Measurements from ENCODE around the gene TMEM183A. TPM values are rescaled to one million over a fixed set of nuclear protein-coding genes. Genes with fewer than 3 reads are reported as not detected.

Gene TMEM183A
- total and polyA plus RNA-seq, 2 experiments from 2014 or later: 55.1 to 128 TPM

DNA sequence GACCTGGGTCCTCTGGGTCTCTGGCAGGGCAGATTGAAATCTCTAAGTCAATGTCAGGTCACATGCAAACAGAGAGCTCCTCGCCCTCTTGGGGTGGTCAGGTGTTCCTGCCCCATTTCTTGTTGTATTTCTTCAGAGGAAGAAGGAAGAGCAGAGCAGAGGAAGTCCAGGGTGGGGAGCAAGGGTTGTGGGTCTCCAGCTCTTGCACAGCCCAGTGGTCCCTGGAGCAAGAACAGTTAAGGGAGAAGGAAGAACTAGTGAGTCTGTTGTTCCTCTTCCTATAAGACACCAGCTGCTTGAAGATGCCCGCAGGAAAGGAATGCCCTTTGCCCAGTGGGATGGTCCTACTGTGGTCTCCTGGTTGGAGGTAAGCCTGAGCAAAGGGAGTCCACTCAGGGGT lies 52.3 kb downstream of the TMEM183A start (continued):
- TF ChIP-seq, protein P1, sequence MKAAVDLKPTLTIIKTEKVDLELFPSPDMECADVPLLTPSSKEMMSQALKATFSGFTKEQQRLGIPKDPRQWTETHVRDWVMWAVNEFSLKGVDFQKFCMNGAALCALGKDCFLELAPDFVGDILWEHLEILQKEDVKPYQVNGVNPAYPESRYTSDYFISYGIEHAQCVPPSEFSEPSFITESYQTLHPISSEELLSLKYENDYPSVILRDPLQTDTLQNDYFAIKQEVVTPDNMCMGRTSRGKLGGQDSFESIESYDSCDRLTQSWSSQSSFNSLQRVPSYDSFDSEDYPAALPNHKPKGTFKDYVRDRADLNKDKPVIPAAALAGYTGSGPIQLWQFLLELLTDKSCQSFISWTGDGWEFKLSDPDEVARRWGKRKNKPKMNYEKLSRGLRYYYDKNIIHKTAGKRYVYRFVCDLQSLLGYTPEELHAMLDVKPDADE (IDR thresholded peaks at IDR 0.05): no peak
- TF ChIP-seq EZH2phosphoT487 (IDR thresholded peaks at IDR 0.05; ENCODE audit: unreplicated experiment) (no peak), NANOG (IDR thresholded peaks at IDR 0.05; ENCODE audit: borderline replicate concordance) (no peak)
- TF ChIP-seq, protein P2, sequence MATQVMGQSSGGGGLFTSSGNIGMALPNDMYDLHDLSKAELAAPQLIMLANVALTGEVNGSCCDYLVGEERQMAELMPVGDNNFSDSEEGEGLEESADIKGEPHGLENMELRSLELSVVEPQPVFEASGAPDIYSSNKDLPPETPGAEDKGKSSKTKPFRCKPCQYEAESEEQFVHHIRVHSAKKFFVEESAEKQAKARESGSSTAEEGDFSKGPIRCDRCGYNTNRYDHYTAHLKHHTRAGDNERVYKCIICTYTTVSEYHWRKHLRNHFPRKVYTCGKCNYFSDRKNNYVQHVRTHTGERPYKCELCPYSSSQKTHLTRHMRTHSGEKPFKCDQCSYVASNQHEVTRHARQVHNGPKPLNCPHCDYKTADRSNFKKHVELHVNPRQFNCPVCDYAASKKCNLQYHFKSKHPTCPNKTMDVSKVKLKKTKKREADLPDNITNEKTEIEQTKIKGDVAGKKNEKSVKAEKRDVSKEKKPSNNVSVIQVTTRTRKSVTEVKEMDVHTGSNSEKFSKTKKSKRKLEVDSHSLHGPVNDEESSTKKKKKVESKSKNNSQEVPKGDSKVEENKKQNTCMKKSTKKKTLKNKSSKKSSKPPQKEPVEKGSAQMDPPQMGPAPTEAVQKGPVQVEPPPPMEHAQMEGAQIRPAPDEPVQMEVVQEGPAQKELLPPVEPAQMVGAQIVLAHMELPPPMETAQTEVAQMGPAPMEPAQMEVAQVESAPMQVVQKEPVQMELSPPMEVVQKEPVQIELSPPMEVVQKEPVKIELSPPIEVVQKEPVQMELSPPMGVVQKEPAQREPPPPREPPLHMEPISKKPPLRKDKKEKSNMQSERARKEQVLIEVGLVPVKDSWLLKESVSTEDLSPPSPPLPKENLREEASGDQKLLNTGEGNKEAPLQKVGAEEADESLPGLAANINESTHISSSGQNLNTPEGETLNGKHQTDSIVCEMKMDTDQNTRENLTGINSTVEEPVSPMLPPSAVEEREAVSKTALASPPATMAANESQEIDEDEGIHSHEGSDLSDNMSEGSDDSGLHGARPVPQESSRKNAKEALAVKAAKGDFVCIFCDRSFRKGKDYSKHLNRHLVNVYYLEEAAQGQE (IDR thresholded peaks at IDR 0.05; ENCODE audit: unreplicated experiment): no peak

DNA sequence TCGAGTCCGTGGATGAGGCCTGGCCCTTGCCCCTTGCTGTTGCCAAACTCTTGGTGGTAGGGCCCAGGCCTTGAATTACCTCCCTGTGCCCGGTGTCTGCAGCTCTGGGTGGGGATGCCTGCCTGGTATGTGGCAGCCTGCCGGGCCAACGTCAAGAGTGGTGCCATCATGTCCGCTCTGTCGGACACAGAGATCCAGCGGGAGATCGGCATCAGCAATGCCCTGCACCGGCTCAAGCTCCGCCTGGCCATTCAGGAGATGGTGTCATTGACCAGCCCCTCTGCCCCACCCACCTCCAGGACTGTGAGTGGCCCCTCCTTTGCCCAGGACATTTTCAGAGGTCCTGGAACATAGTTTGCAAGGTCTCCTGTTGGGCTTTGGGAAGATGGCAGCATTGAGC lies 52.9 kb downstream of the TMEM183A start:
- Histone ChIP-seq H3F3A (replicated peaks; ENCODE audit: low read depth) (0 out of 2 replicates have a peak, but pooled peaks cover 5% of the 10 kb centered on the region), H3K4me3 (no peak overlapping the region), H3K9me2 (ENCODE audit: insufficient read depth) (no peaks in the 10 kb centered on the region), H3K27ac (ENCODE audit: low read depth) (no peak overlapping the region), H2AFZ (no peak overlapping the region), H3K36me3 (ENCODE audit: insufficient read depth) (no peaks in the 10 kb centered on the region), H4K20me1 (replicated peaks; ENCODE audit: insufficient read depth) (no peaks in the 10 kb centered on the region), H3K4me1 (ENCODE audit: insufficient read depth) (peaks cover 12% of the 10 kb centered on the region), H3K79me2 (replicated peaks; ENCODE audit: insufficient read depth) (no peaks in the 10 kb centered on the region), H3K4me2 (no peak overlapping the region), H3K27me3 (ENCODE audit: insufficient read depth) (no peaks in the 10 kb centered on the region)
- no peak for ATAC-seq
- Mint-ChIP-seq H3K27ac (no peak overlapping the region), H3K27me3 (ENCODE audit: insufficient read depth, low read depth, poor library complexity) (peaks cover 5% of the 10 kb centered on the region), H3K4me1 (peaks cover 20% of the 10 kb centered on the region), H3K36me3 (ENCODE audit: low read depth) (peaks cover 9% of the 10 kb centered on the region), H3K4me3 (no peak overlapping the region), H3K9me3 (no peaks in the 10 kb centered on the region)
- no peak for DNase-seq (ENCODE audit: low spot score)
- TF ChIP-seq POLR2AphosphoS5 (IDR thresholded peaks at IDR 0.05; ENCODE audit: low read depth): no peak
- no peak for TF ChIP-seq JUNB (IDR thresholded peaks at IDR 0.05; ENCODE audit: unreplicated experiment)
- no peak for TF ChIP-seq ZNF114 (CRISPR knock-in tag; IDR thresholded peaks at IDR 0.05)
- no peak for TF ChIP-seq ZNF331 (CRISPR knock-in tag; IDR thresholded peaks at IDR 0.05; ENCODE audit: low read depth)
- TF ChIP-seq, protein P3, sequence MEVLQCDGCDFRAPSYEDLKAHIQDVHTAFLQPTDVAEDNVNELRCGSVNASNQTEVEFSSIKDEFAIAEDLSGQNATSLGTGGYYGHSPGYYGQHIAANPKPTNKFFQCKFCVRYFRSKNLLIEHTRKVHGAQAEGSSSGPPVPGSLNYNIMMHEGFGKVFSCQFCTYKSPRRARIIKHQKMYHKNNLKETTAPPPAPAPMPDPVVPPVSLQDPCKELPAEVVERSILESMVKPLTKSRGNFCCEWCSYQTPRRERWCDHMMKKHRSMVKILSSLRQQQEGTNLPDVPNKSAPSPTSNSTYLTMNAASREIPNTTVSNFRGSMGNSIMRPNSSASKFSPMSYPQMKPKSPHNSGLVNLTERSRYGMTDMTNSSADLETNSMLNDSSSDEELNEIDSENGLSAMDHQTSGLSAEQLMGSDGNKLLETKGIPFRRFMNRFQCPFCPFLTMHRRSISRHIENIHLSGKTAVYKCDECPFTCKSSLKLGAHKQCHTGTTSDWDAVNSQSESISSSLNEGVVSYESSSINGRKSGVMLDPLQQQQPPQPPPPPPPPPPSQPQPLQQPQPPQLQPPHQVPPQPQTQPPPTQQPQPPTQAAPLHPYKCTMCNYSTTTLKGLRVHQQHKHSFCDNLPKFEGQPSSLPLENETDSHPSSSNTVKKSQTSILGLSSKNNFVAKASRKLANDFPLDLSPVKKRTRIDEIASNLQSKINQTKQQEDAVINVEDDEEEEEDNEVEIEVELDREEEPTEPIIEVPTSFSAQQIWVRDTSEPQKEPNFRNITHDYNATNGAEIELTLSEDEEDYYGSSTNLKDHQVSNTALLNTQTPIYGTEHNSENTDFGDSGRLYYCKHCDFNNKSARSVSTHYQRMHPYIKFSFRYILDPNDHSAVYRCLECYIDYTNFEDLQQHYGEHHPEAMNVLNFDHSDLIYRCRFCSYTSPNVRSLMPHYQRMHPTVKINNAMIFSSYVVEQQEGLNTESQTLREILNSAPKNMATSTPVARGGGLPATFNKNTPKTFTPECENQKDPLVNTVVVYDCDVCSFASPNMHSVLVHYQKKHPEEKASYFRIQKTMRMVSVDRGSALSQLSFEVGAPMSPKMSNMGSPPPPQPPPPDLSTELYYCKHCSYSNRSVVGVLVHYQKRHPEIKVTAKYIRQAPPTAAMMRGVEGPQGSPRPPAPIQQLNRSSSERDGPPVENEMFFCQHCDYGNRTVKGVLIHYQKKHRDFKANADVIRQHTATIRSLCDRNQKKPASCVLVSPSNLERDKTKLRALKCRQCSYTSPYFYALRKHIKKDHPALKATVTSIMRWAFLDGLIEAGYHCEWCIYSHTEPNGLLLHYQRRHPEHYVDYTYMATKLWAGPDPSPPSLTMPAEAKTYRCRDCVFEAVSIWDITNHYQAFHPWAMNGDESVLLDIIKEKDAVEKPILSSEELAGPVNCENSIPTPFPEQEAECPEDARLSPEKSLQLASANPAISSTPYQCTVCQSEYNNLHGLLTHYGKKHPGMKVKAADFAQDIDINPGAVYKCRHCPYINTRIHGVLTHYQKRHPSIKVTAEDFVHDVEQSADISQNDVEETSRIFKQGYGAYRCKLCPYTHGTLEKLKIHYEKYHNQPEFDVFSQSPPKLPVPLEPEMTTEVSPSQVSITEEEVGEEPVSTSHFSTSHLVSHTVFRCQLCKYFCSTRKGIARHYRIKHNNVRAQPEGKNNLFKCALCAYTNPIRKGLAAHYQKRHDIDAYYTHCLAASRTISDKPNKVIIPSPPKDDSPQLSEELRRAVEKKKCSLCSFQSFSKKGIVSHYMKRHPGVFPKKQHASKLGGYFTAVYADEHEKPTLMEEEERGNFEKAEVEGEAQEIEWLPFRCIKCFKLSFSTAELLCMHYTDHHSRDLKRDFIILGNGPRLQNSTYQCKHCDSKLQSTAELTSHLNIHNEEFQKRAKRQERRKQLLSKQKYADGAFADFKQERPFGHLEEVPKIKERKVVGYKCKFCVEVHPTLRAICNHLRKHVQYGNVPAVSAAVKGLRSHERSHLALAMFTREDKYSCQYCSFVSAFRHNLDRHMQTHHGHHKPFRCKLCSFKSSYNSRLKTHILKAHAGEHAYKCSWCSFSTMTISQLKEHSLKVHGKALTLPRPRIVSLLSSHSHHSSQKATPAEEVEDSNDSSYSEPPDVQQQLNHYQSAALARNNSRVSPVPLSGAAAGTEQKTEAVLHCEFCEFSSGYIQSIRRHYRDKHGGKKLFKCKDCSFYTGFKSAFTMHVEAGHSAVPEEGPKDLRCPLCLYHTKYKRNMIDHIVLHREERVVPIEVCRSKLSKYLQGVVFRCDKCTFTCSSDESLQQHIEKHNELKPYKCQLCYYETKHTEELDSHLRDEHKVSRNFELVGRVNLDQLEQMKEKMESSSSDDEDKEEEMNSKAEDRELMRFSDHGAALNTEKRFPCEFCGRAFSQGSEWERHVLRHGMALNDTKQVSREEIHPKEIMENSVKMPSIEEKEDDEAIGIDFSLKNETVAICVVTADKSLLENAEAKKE (CRISPR knock-in tag; IDR thresholded peaks at IDR 0.05): no peak
